Activated naive CD8-positive, alpha-beta T cell treated with anti-CD3 and anti-CD28 coated beads for 36 hours (primary cell): Measurements from ENCODE around the gene FALEC. TPM values are rescaled to one million over a fixed set of nuclear protein-coding genes. Genes with fewer than 3 reads are reported as not detected.

Experiments
- DNase-seq: peaks from one replicate; pipeline ENCODE4 v3.0.0; 2021
- H3K27ac Mint-ChIP-seq: one replicate; pipeline ENCODE4 v1.8.0; 2022; ENCODE audit warnings: mild to moderate bottlenecking, moderate library complexity, mixed read lengths
- H3K27me3 Mint-ChIP-seq: one replicate; pipeline ENCODE4 v1.8.0; 2022; ENCODE audit warnings: mild to moderate bottlenecking, mixed read lengths
- H3K36me3 Mint-ChIP-seq: one replicate; pipeline ENCODE4 v1.8.0; 2021; ENCODE audit warnings: mild to moderate bottlenecking, mixed read lengths
- H3K4me1 Mint-ChIP-seq: one replicate; pipeline ENCODE4 v1.8.0; 2021; ENCODE audit warnings: mixed read lengths
- H3K4me3 Mint-ChIP-seq: one replicate; pipeline ENCODE4 v1.8.0; 2022; ENCODE audit warnings: mild to moderate bottlenecking, moderate library complexity, mixed read lengths
- H3K9me3 Mint-ChIP-seq: one replicate; pipeline ENCODE4 v1.8.0; 2022; ENCODE audit warnings: mixed read lengths
- total RNA-seq, 2 experiments: library from RNA; stranded (reverse); gene quantifications; one replicate each; pipeline ENCODE4 v1.2.3, GENCODE V29; 2021

FALEC gene
- not detected for total RNA-seq

- Mint-ChIP-seq H3K36me3 (no peaks in the 10 kb centered on the region), H3K27ac (peak within 1 kb of the TSS; percentile 41), H3K9me3 (no peaks in the 10 kb centered on the region), H3K4me3 (peak within 1 kb of the TSS; percentile 84), H3K4me1 (peaks cover 12% of the 10 kb centered on the region), H3K27me3 (no peaks in the 10 kb centered on the region)
- DNase-seq = peak; percentile 95
These were observed at the start of gene FALEC for GRCh38 chr1:150515328-150516049. FALEC (plus strand) TSS chr1:150515752.

DNA sequence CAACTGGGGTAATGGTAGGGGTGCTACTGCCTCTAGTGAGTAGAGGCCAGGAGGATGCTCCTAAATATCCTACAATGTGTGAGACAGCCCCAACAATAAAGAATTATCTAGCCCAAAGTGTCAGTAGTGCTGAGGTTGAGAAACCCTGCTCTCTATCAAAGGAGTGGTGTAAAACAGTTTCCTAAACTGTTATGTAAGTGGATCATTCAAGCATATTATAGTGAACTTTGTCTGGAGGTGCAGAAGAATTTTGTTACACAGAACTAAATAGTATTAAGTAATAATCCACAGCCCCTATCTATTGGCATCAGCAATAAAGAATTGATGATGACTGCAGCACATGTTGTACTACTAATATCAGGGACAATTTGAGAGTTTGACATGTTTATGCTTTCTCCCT, 48.6 kb upstream of the FALEC start:
- Mint-ChIP-seq H3K36me3 (peaks cover 18% of the 10 kb centered on the region), H3K27ac (no peak overlapping the region), H3K4me3 (no peak overlapping the region), H3K27me3 (no peaks in the 10 kb centered on the region), H3K9me3 (no peaks in the 10 kb centered on the region), H3K4me1 (no peaks in the 10 kb centered on the region)
- no peak for DNase-seq

- Mint-ChIP-seq H3K36me3 (peaks cover 17% of the 10 kb centered on the region), H3K27ac (no peak overlapping the region), H3K27me3 (no peaks in the 10 kb centered on the region), H3K4me3 (no peak overlapping the region), H3K4me1 (no peaks in the 10 kb centered on the region), H3K9me3 (no peaks in the 10 kb centered on the region)
- no peak for DNase-seq
These were observed 46.3 kb upstream of the FALEC start for GRCh38 chr1:150469291-150469690.

DNA sequence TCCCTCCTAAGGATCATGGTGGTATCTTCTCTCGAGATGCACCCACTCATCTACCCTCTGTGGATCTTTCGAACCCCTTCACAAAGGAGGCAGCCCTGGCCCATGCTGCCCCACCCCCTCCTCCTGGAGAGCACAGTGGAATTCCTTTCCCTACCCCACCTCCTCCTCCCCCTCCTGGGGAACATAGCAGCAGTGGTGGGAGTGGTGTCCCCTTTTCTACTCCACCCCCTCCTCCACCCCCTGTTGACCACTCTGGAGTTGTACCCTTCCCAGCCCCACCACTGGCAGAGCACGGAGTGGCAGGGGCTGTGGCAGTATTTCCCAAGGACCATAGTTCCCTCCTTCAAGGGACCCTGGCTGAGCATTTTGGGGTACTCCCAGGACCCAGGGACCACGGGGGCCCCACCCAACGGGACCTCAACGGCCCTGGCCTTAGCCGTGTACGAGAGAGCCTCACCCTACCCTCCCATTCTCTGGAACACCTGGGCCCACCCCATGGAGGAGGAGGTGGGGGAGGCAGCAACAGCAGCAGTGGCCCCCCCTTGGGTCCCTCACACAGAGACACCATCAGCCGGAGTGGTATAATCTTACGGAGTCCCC, 42.9 kb upstream of the FALEC start:
- Mint-ChIP-seq H3K9me3 (no peaks in the 10 kb centered on the region), H3K27ac (no peak overlapping the region), H3K27me3 (no peaks in the 10 kb centered on the region), H3K4me1 (peaks cover 11% of the 10 kb centered on the region), H3K4me3 (no peak overlapping the region), H3K36me3 (peaks cover 14% of the 10 kb centered on the region)
- no peak for DNase-seq

DNA sequence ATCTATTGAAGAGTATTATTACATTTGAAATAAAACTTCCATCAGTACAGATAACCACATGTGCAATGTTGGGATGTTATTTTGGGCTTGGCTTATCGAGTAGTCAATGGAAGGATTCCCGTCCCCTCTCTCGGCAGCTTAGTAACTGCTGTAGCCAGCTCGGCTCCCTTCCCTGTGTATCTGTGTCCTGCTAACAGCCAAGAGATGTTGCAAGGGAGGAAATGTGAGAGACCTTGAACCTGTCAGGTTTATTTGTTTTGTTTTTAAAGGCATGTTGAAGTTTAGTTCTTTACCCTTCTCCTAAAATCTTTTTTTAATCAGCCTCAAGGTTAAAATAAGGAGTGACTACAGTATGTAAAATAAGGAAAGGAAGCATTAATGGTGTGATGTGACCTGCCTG, 41.9 kb upstream of the FALEC start:
- Mint-ChIP-seq H3K27ac (no peak overlapping the region), H3K27me3 (no peaks in the 10 kb centered on the region), H3K4me3 (no peak overlapping the region), H3K4me1 (peaks cover 14% of the 10 kb centered on the region), H3K9me3 (no peaks in the 10 kb centered on the region), H3K36me3 (peaks cover 14% of the 10 kb centered on the region)
- DNase-seq = no peak

- peaks cover 14% of the 10 kb centered on the region for H3K36me3 Mint-ChIP-seq
These were observed 40.7 kb upstream of the FALEC start for GRCh38 chr1:150474869-150475268.

DNA sequence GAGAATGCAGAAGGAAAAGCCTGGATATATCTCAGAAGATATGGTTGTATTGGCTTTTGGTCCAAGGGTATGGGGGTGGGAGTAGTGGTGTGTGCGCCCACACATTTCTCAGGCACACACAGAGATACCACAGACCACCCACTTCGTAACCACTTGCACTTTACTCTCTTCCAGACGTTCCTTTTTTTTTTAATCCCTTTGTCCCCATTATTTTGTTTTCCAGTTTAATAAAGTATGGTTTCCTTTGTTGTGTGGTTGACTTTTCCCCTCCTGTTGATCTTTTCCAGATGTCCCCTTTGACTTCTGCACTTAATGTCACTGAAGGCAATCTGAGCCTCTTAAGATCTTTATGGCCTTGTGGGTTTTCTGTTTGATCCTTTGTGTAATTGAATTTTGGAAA, 38.8 kb upstream of the FALEC start:
- Mint-ChIP-seq H3K36me3 (peaks cover 2% of the 10 kb centered on the region), H3K27me3 (no peaks in the 10 kb centered on the region), H3K27ac (no peak overlapping the region), H3K4me3 (no peak overlapping the region), H3K4me1 (peaks cover 16% of the 10 kb centered on the region), H3K9me3 (no peaks in the 10 kb centered on the region)
- DNase-seq = no peak

More at GRCh38 chr1:150474869-150475268, 40.7 kb upstream of the FALEC start:
- no peak overlapping the region for H3K4me3 Mint-ChIP-seq
- H3K27me3 Mint-ChIP-seq = no peaks in the 10 kb centered on the region
- peaks cover 16% of the 10 kb centered on the region for H3K4me1 Mint-ChIP-seq
- H3K9me3 Mint-ChIP-seq = no peaks in the 10 kb centered on the region
- DNase-seq = no peak
- H3K27ac Mint-ChIP-seq = peak overlapping the region; percentile 38

- Mint-ChIP-seq H3K4me1 (peaks cover 16% of the 10 kb centered on the region), H3K9me3 (no peaks in the 10 kb centered on the region), H3K36me3 (no peaks in the 10 kb centered on the region), H3K4me3 (no peak overlapping the region), H3K27ac (no peak overlapping the region), H3K27me3 (no peaks in the 10 kb centered on the region)
- DNase-seq = no peak
These were observed 38.2 kb upstream of the FALEC start for GRCh38 chr1:150477320-150477719.

DNA sequence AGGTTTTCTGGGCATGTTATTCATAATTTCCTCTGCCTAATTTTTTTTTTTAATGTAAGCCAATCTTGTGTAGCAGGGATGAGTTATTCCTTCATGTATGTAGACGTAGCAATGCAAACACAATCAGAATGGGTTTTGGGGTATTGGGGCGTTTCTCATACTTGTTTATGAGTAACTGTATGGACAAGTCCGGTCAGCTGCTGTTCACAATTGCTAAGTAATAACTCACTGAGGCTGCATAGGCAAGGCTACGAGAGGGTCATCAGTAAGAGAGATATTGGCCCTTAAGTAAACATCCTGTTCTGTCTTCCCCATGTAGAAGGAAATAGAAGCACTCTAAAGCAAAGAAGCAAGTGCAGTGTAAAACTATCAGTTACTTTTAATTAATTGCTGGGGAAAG, 37.8 kb upstream of the FALEC start:
- Mint-ChIP-seq H3K9me3 (no peaks in the 10 kb centered on the region), H3K4me1 (peaks cover 16% of the 10 kb centered on the region), H3K36me3 (no peaks in the 10 kb centered on the region), H3K4me3 (no peak overlapping the region), H3K27me3 (no peaks in the 10 kb centered on the region), H3K27ac (no peak overlapping the region)
- DNase-seq = no peak

DNA sequence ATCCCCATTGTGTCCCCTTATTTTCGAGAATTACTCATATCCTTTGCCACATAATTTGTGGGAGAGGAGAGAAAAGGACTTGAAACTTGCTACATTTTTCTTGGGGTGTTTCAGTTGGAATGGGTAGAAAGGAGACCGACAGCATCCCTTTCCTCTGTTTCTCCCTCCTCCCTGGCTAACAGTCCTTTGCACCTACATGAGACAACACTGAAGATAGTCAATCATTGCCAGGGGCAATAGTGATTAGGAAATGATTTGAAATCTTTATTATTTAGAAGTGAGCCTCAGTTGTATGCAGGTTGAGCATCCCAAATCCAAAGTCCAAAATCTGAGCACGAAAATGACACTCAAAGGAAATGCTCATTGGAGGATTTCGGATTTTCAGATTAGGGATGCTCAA, 36.2 kb upstream of the FALEC start:
- H3K4me1 Mint-ChIP-seq = peaks cover 16% of the 10 kb centered on the region
- no peak overlapping the region for H3K4me3 Mint-ChIP-seq
- no peaks in the 10 kb centered on the region for H3K27me3 Mint-ChIP-seq
- no peaks in the 10 kb centered on the region for H3K36me3 Mint-ChIP-seq
- H3K9me3 Mint-ChIP-seq = no peaks in the 10 kb centered on the region
- no peak for DNase-seq
- H3K27ac Mint-ChIP-seq = no peak overlapping the region

DNA sequence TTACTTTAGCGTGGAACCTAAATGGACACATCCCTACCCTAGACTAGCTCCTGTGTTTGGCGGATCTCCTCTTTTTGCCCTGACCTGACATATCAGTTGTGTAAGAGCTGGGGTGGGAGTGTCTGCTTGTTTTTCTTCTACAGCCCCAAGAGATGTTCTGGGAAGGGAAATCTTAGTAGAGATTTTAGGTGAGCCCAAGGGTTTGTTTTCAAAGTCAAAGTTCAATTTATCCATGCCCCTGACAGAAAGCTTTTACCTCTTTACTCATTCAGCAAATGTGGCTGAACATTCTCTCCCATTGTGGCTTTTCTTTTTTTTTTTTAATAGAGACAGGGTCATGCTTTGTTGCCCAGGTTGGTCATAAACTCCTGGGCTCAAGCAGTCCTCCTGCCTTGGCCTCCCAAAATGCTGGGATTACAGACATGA, 35.6 kb upstream of the FALEC start:
- peaks cover 16% of the 10 kb centered on the region for H3K4me1 Mint-ChIP-seq
- no peak overlapping the region for H3K4me3 Mint-ChIP-seq
- no peaks in the 10 kb centered on the region for H3K27me3 Mint-ChIP-seq
- no peak for DNase-seq
- no peak overlapping the region for H3K27ac Mint-ChIP-seq
- no peaks in the 10 kb centered on the region for H3K9me3 Mint-ChIP-seq
- no peaks in the 10 kb centered on the region for H3K36me3 Mint-ChIP-seq

GRCh38 chr1:150484431-150484830, 31.1 kb upstream of the FALEC start:
- no peak for DNase-seq
- Mint-ChIP-seq H3K4me3 (no peak overlapping the region), H3K9me3 (no peaks in the 10 kb centered on the region), H3K4me1 (peaks cover 15% of the 10 kb centered on the region), H3K36me3 (peaks cover 4% of the 10 kb centered on the region), H3K27me3 (no peaks in the 10 kb centered on the region), H3K27ac (no peak overlapping the region)

- Mint-ChIP-seq H3K9me3 (no peaks in the 10 kb centered on the region), H3K4me1 (peaks cover 13% of the 10 kb centered on the region), H3K4me3 (no peak overlapping the region), H3K27me3 (no peaks in the 10 kb centered on the region), H3K36me3 (peaks cover 5% of the 10 kb centered on the region), H3K27ac (no peak overlapping the region)
- DNase-seq = no peak
These were observed 30.7 kb upstream of the FALEC start for GRCh38 chr1:150484861-150485260.

GRCh38 chr1:150486966-150487762, 28.4 kb upstream of the FALEC start, which contains the start of gene TARS2:
TARS2 (plus strand) TSS chr1:150487419; CDS start chr1:150487451, 32 bp downstream.
- Mint-ChIP-seq H3K9me3 (no peaks in the 10 kb centered on the region), H3K4me3 (peak within 1 kb of the TSS; percentile 97), H3K27ac (peak within 1 kb of the TSS; percentile 87), H3K27me3 (no peaks in the 10 kb centered on the region), H3K4me1 (peaks cover 13% of the 10 kb centered on the region), H3K36me3 (peaks cover 14% of the 10 kb centered on the region)
- peak; percentile 94 for DNase-seq

DNA sequence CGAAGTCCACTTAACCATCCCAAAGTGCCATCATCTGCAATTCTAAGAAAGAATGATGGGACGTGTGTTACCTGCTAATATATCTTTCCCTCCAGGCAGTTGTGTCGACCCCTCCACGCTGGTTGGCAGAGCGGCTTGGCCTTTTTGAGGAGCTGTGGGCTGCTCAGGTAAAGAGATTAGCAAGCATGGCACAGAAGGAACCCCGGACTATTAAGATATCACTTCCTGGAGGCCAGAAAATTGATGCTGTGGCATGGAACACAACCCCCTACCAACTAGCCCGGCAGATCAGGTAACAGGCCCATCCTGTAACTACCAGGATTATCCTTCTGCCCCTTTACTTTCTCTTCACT, 27.8 kb upstream of the FALEC start:
- no peaks in the 10 kb centered on the region for H3K27me3 Mint-ChIP-seq
- H3K4me3 Mint-ChIP-seq = peak overlapping the region; percentile 97
- peak overlapping the region; percentile 87 for H3K27ac Mint-ChIP-seq
- DNase-seq = no peak
- H3K4me1 Mint-ChIP-seq = peaks cover 13% of the 10 kb centered on the region
- peaks cover 18% of the 10 kb centered on the region for H3K36me3 Mint-ChIP-seq
- H3K9me3 Mint-ChIP-seq = no peaks in the 10 kb centered on the region
